ENCODE data around the gene NAIF1.

NAIF1 gene

GRCh38 chr9:128098297-128099230 lies 31.4 kb upstream of the NAIF1 start:
- Histone ChIP-seq H3K4me1 (peaks cover 40% of the 10 kb centered on the region), H2AFZ (peak overlapping the region; percentile 38), H3K27ac (peak overlapping the region; percentile 88), H3K4me2 (ENCODE audit: low read length) (peak overlapping the region; percentile 94), H3K9me3 (ENCODE audit: control insufficient read depth, low read length) (no peaks in the 10 kb centered on the region), H3K36me3 (ENCODE audit: control insufficient read depth, insufficient read depth, low read length) (no peaks in the 10 kb centered on the region), H3K9ac (no peak overlapping the region), H3K79me2 (peaks cover 26% of the 10 kb centered on the region), H3K27me3 (ENCODE audit: control insufficient read depth, insufficient read depth, low read length) (no peaks in the 10 kb centered on the region), H3K4me3 (ENCODE audit: low read depth, low read length) (peak overlapping the region; percentile 61)
- TF ChIP-seq CTCF (IDR thresholded peaks at IDR 0.05), result no peak

GRCh38 chr9:128097543-128098296 lies 30.6 kb upstream of the NAIF1 start:
- H3K9ac ChIP-seq, result no peak overlapping the region
- H3K4me1 ChIP-seq, result peaks cover 41% of the 10 kb centered on the region
- no peaks in the 10 kb centered on the region for H3K27me3 ChIP-seq (ENCODE audit: control insufficient read depth, insufficient read depth, low read length)
- H3K4me2 ChIP-seq (ENCODE audit: low read length), result peak overlapping the region; percentile 94
- peak overlapping the region; percentile 18 for H3K4me3 ChIP-seq (ENCODE audit: low read depth, low read length)
- peaks cover 26% of the 10 kb centered on the region for H3K79me2 ChIP-seq
- TF ChIP-seq CTCF (IDR thresholded peaks at IDR 0.05), result no peak
- no peaks in the 10 kb centered on the region for H3K36me3 ChIP-seq (ENCODE audit: control insufficient read depth, insufficient read depth, low read length)
- H3K27ac ChIP-seq, result peak overlapping the region; percentile 88
- H3K9me3 ChIP-seq (ENCODE audit: control insufficient read depth, low read length), result no peaks in the 10 kb centered on the region
- H2AFZ ChIP-seq, result no peak overlapping the region

- Histone ChIP-seq H3K27ac (peak overlapping the region; percentile 19), H2AFZ (no peak overlapping the region), H3K4me1 (peaks cover 35% of the 10 kb centered on the region), H3K9ac (no peak overlapping the region), H3K27me3 (ENCODE audit: control insufficient read depth, insufficient read depth, low read length) (no peaks in the 10 kb centered on the region), H3K4me3 (ENCODE audit: low read depth, low read length) (no peak overlapping the region), H3K9me3 (ENCODE audit: control insufficient read depth, low read length) (no peaks in the 10 kb centered on the region), H3K79me2 (peaks cover 32% of the 10 kb centered on the region), H3K4me2 (ENCODE audit: low read length) (no peak overlapping the region), H3K36me3 (ENCODE audit: control insufficient read depth, insufficient read depth, low read length) (no peaks in the 10 kb centered on the region)
- no peak for TF ChIP-seq CTCF (IDR thresholded peaks at IDR 0.05)
Observed at GRCh38 chr9:128096616-128097536, 29.8 kb upstream of the NAIF1 start.

GRCh38 chr9:128094950-128095544 lies 27.9 kb upstream of the NAIF1 start:
- no peak for TF ChIP-seq CTCF (IDR thresholded peaks at IDR 0.05)
- H3K9ac ChIP-seq, result no peak overlapping the region
- H3K4me1 ChIP-seq, result peaks cover 33% of the 10 kb centered on the region

More at GRCh38 chr9:128094950-128095544, 27.9 kb upstream of the NAIF1 start:
- Histone ChIP-seq H3K4me3 (ENCODE audit: low read depth, low read length) (peak overlapping the region; percentile 19), H3K27ac (peak overlapping the region; percentile 88), H3K9me3 (ENCODE audit: control insufficient read depth, low read length) (no peaks in the 10 kb centered on the region), H3K4me2 (ENCODE audit: low read length) (peak overlapping the region; percentile 45), H3K79me2 (peaks cover 39% of the 10 kb centered on the region), H3K27me3 (ENCODE audit: control insufficient read depth, insufficient read depth, low read length) (no peaks in the 10 kb centered on the region), H3K36me3 (ENCODE audit: control insufficient read depth, insufficient read depth, low read length) (no peaks in the 10 kb centered on the region), H2AFZ (no peak overlapping the region)
